Transverse colon (tissue), 4 donors: ENCODE results near the gene DBI. TPM values are rescaled to one million over a fixed set of nuclear protein-coding genes. Genes with fewer than 3 reads are reported as not detected.

Source experiments
- DNase-seq: peaks from one replicate; pipeline ENCODE4 v3.0.0-alpha.2; 2019
- H3K27ac ChIP-seq, 4 donors: fragments of 200-600 bp; sonication (generic); 2 replicates each; pipeline ENCODE4 v1.5.1; 2016 to 2018; ENCODE audit warnings: inconsistent platforms in 4 of 4
- H3K27me3 ChIP-seq: fragments of 200-600 bp; sonication (generic); 2 replicates; pipeline ENCODE4 v1.5.1; 2017; ENCODE audit warnings: inconsistent platforms
- H3K36me3 ChIP-seq, 4 donors: fragments of 200-600 bp; sonication (generic); 2 replicates each; pipeline ENCODE4 v1.5.1; 2017 to 2019; ENCODE audit warnings: inconsistent platforms in 4 of 4
- H3K4me1 ChIP-seq, 4 donors: fragments of 200-600 bp; sonication (generic); 2 replicates each; pipeline ENCODE4 v1.5.1; 2017 to 2020; ENCODE audit warnings: inconsistent platforms in 4 of 4
- H3K4me3 ChIP-seq, 4 donors: fragments of 200-600 bp; sonication (generic); 1 replicate in 1 of 4; 2 replicates in 3 of 4; pipeline versions ENCODE4 v1.5.1 to v1.6.1; 2017 to 2019; ENCODE audit warnings: inconsistent platforms in 4 of 4
- H3K9me3 ChIP-seq, 2 donors: fragments of 200-600 bp; sonication (generic); 2 replicates each; pipeline ENCODE4 v1.5.1; 2017 to 2019; ENCODE audit warnings: inconsistent platforms in 2 of 2
- EP300 ChIP-seq: sonication (generic); formaldehyde crosslinking; IDR thresholded peaks from one replicate; pipeline ENCODE4 v1.6.1; 2017; ENCODE audit warnings: antibody characterized with exemption, low read depth
- POLR2A ChIP-seq: fragments of 450-650 bp; IDR thresholded peaks from one replicate; pipeline ENCODE4 v1.6.1; 2016; ENCODE audit warnings: antibody characterized with exemption, mild to moderate bottlenecking, moderate library complexity
- POLR2AphosphoS5 ChIP-seq, 3 donors: sonication (generic); formaldehyde crosslinking; IDR thresholded peaks; one replicate each; pipeline ENCODE4 v1.6.1; 2016; ENCODE audit warnings: antibody characterized with exemption in 3 of 3
- WGBS, 2 donors: methylation state at CpG; one replicate each; pipeline ENCODE4 v1.1.5; 2018; ENCODE audit warnings: low coverage in 1 of 2; 5-methylcytosine and 5-hydroxymethylcytosine counted together
- in situ Hi-C, 4 donors: fragments of 200-750 bp; cut with MboI; loops; one replicate each; pipeline versions ENCODE4 v1.15.0 to v1.15.1; 2017; ENCODE audit warnings: low sequenced_read_pairs in 3 of 4, low pct_ligation_motif_present in 1 of 4, low pct_unique_long_range_greater_than_20kb in 1 of 4
- intact Hi-C: fragments of 100-400 bp; cut with DNase I; formaldehyde crosslinking; loops from one replicate; pipeline ENCODE4 v1.15.1; 2023; ENCODE audit warnings: low total_unique reads
- total RNA-seq, 4 donors: library from RNA; depleted of rRNA; stranded (reverse); fragments of >200 nt; gene quantifications; one replicate each; pipeline ENCODE4 v1.1.0, GENCODE V29; 2016
- TF ChIP-seq, protein P1 (sequence below), 5 experiments: fragments of 200-600 bp in 3 of 5; fragments of 450-650 bp in 2 of 5; sonication (generic) in 3 of 5; IDR thresholded peaks; 1 replicate in 2 of 5; 2 replicates in 3 of 5; pipeline ENCODE4 v1.5.1; 2016 to 2017; ENCODE audit warnings: antibody characterized with exemption in 5 of 5, inconsistent platforms in 3 of 5, mild to moderate bottlenecking in 2 of 5, moderate library complexity in 1 of 5

DBI gene
- total RNA-seq, 4 donors from 2014 or later, result 33.8 to 212 (median 149) TPM

DNA sequence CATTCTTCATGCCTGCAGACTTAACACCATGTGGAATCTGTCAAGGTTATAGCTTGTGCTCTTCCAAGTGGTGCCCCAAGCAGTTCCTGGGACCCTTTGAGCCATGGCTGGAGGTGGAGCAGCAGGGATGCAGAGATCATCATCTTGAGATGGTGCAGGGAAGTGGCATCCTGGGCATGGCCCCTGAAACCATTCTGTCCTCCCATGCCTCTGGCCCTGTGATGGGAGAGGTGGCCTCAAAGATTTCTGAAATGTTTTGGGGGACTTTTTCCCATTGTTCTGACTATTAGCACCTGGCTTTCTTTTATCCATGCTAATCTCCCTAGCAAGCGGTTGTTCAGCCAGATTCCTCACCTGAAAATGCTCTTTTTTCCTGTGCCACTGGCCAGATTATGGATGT is 54.5 kb downstream of the DBI start:
- Histone ChIP-seq H3K27ac (peak overlapping the region in 3 of 4 donors; percentile 7 to 48 (median 26)), H3K4me1 (peaks cover 0 to 71% (median 19%) of the 10 kb centered on the region in 4 donors), H3K9me3 (no peaks in the 10 kb centered on the region), H3K36me3 (no peaks in the 10 kb centered on the region), H3K4me3 (no peak overlapping the region), H3K27me3 (no peaks in the 10 kb centered on the region)
- 86 to 93% methylated on average over 1 of the region's 1 CpG for WGBS, 2 donors
- no peak for DNase-seq
- in situ Hi-C loops (loop anchor here in 1 of 4 donors (25.0 kb wide), 1 partner anchor 241 kb away; no protein-coding TSS in a partner anchor), intact Hi-C loops (no loop called here)
- TF ChIP-seq, protein P1, sequence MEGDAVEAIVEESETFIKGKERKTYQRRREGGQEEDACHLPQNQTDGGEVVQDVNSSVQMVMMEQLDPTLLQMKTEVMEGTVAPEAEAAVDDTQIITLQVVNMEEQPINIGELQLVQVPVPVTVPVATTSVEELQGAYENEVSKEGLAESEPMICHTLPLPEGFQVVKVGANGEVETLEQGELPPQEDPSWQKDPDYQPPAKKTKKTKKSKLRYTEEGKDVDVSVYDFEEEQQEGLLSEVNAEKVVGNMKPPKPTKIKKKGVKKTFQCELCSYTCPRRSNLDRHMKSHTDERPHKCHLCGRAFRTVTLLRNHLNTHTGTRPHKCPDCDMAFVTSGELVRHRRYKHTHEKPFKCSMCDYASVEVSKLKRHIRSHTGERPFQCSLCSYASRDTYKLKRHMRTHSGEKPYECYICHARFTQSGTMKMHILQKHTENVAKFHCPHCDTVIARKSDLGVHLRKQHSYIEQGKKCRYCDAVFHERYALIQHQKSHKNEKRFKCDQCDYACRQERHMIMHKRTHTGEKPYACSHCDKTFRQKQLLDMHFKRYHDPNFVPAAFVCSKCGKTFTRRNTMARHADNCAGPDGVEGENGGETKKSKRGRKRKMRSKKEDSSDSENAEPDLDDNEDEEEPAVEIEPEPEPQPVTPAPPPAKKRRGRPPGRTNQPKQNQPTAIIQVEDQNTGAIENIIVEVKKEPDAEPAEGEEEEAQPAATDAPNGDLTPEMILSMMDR (IDR thresholded peaks at IDR 0.05), result no peak
- no peak for TF ChIP-seq POLR2AphosphoS5 (IDR thresholded peaks at IDR 0.05)
- no peak for TF ChIP-seq POLR2A

DNA sequence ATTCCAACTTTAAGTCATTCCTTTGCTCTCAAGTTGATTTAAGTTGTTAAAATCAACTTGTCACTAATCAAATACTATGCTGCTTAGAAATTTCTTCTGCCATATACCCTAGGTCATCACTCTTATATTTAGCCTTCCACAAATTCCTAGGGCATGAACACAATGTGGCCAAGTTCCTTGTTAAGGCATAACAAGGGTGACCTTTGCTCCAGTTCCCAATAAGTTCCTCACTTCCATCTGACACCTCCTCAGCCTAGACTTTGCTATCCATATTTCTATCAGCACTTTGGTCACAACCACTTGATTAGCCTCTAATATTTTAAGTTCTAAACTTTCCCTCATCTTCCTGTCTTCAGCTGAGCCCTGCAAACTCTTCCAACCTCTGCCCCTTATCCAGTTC is 55.0 kb downstream of the DBI start:
- Histone ChIP-seq H3K4me3 (no peak overlapping the region), H3K4me1 (peaks cover 0 to 75% (median 23%) of the 10 kb centered on the region in 4 donors), H3K36me3 (no peaks in the 10 kb centered on the region), H3K9me3 (no peaks in the 10 kb centered on the region), H3K27ac (peak overlapping the region in 3 of 4 donors; percentile 26 to 48 (median 31)), H3K27me3 (no peaks in the 10 kb centered on the region)
- in situ Hi-C loops (loop anchor here in 1 of 4 donors (25.0 kb wide), 1 partner anchor 241 kb away; no protein-coding TSS in a partner anchor), intact Hi-C loops (no loop called here)
- no peak for DNase-seq
- TF ChIP-seq EP300 (no peak), POLR2A (no peak), POLR2AphosphoS5 (IDR thresholded peaks at IDR 0.05) (no peak)
- TF ChIP-seq, protein P1 (IDR thresholded peaks at IDR 0.05), result no peak

Other genes starting within 250 kb of the DBI start
- not detected for gene C1QL2, start 208.2 kb upstream of the DBI start, total RNA-seq
- 10 to 100 TPM; 23.3 to 54.3 (median 37.6) TPM for gene STEAP3, start 143.1 kb upstream of the DBI start, total RNA-seq
- gene C2orf76, start 143 bp upstream of the DBI start, total RNA-seq, result 10 to 100 TPM in 1 of 4 donors, 1 to 10 TPM in 1, not detected in 2; 2.9 to 11.3 TPM
- 100 to 1,000 TPM in 3 of 4 donors, 10 to 100 TPM in 1; 18.7 to 210 (median 157) TPM for gene TMEM37, start 64.9 kb downstream of the DBI start, total RNA-seq
- not detected for gene SCTR, start 157.5 kb downstream of the DBI start, total RNA-seq
- not detected for gene CFAP221, start 177.5 kb downstream of the DBI start, total RNA-seq